Measurements from ENCODE around the gene TMEM150C. TPM values are rescaled to one million over a fixed set of nuclear protein-coding genes. Genes with fewer than 3 reads are reported as not detected.

The TMEM150C gene
- total and polyA plus RNA-seq, 7 donors: 1.2 to 25.7 (median 11.2) TPM

DNA sequence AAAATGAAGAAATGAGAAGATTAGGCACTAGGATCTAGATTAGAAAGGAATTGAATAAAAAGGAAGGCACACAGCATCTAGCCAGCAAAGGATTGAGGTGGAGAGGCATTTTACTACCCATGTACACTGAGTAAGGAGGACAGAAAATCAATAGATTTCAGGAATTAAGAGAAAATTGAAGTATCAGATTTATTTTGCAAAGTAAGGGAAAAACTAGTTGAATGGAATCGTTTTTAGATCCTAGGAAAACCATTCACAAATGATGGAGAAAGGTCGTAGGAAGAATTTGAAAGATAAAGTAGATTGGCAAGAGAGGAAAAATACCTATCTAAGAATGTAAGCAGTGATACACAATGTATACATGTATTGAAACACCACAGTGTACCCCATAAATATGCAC lies 100.1 kb downstream of the TMEM150C start:
- intact Hi-C loops (cut with DNase I): loop anchor here (2.0 to 10.0 kb wide), 6 partner anchors 439 to 993 kb away; partner anchors contain the start of genes COQ2, HELQ, MRPS18C and THAP9
- no peak overlapping the region for H3K27ac ChIP-seq
- 72 to 97% methylated on average over 2 of the region's 2 CpGs for WGBS, 2 donors

DNA sequence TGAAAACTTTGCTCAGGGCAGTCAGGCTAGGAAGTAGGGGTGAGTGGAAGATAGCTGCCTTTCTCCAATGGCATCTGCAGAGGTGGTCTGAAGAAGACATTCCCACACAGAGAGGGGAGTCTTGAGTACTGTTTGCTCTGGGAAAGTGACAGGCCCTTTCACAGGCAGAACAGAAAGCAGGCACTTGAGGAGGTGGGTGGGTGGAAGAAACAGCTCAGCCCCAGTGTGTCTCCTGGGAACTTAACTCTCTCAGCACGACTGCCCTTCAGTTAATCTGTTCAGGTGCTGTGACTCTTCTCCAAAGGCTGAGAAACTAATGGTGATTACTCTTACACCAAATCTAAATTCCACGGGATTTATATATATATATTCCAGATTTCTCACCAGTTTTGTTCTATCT lies 103.1 kb downstream of the TMEM150C start:
- Histone ChIP-seq H3K36me3 (peaks cover 9 to 59% (median 12%) of the 10 kb centered on the region in 4 donors), H3K27ac (no peak overlapping the region)
- WGBS, 2 donors: 89 to 93% methylated on average over 2 of the region's 2 CpGs

More for the DNA sequence above, 100.1 kb downstream of the TMEM150C start:
- no peaks in the 10 kb centered on the region for H3K27me3 ChIP-seq
- H3K4me3 ChIP-seq: no peak overlapping the region
- peaks cover 0 to 11% (median 3%) of the 10 kb centered on the region in 4 donors for H3K4me1 ChIP-seq
- H3K9me3 ChIP-seq: no peaks in the 10 kb centered on the region
- TF ChIP-seq, protein P1, sequence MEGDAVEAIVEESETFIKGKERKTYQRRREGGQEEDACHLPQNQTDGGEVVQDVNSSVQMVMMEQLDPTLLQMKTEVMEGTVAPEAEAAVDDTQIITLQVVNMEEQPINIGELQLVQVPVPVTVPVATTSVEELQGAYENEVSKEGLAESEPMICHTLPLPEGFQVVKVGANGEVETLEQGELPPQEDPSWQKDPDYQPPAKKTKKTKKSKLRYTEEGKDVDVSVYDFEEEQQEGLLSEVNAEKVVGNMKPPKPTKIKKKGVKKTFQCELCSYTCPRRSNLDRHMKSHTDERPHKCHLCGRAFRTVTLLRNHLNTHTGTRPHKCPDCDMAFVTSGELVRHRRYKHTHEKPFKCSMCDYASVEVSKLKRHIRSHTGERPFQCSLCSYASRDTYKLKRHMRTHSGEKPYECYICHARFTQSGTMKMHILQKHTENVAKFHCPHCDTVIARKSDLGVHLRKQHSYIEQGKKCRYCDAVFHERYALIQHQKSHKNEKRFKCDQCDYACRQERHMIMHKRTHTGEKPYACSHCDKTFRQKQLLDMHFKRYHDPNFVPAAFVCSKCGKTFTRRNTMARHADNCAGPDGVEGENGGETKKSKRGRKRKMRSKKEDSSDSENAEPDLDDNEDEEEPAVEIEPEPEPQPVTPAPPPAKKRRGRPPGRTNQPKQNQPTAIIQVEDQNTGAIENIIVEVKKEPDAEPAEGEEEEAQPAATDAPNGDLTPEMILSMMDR (IDR thresholded peaks at IDR 0.05): no peak
- no peak for TF ChIP-seq EP300 (IDR thresholded peaks at IDR 0.05)
- no peak for TF ChIP-seq POLR2A (IDR thresholded peaks at IDR 0.05)
- no peak for TF ChIP-seq POLR2AphosphoS5 (IDR thresholded peaks at IDR 0.05)
- DNase-seq: no peak
- peaks cover 9 to 40% (median 12%) of the 10 kb centered on the region in 4 donors for H3K36me3 ChIP-seq

DNA sequence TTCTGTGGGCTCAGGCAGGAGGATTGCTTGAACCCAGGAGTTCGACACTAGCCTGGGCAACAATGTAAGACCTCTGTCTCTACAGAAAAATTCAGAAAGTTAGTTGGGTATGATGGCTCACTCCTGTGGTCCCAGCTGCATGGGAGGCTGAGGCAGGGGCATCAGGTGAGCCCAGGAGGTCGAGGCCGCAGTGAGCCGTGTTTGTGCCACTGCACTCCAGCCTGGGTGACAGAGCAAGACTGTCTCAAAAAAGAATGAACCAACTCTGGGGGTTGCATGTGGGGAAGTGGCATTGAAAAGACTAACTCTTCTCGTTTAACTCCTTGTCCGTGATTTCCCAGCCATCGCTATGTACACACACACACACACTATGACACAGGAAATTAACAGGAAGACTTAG lies 104.5 kb downstream of the TMEM150C start:
- DNase-seq: no peak
- 91 to 92% methylated on average over 7 of the region's 7 CpGs for WGBS, 2 donors
- no peaks in the 10 kb centered on the region for H3K27me3 ChIP-seq
- no peak overlapping the region for H3K4me3 ChIP-seq
- H3K4me1 ChIP-seq: peaks cover 0 to 4% (median 0%) of the 10 kb centered on the region in 4 donors
- intact Hi-C loops (cut with DNase I): no loop called here
- H3K27ac ChIP-seq: no peak overlapping the region
- no peak for TF ChIP-seq POLR2AphosphoS5 (IDR thresholded peaks at IDR 0.05)
- no peak for TF ChIP-seq EP300 (IDR thresholded peaks at IDR 0.05)
- TF ChIP-seq, protein P1 (IDR thresholded peaks at IDR 0.05): no peak
- no peak for TF ChIP-seq POLR2A (IDR thresholded peaks at IDR 0.05)
- no peaks in the 10 kb centered on the region for H3K9me3 ChIP-seq
- H3K36me3 ChIP-seq: peaks cover 9 to 70% (median 14%) of the 10 kb centered on the region in 4 donors

More for the DNA sequence above, 103.1 kb downstream of the TMEM150C start:
- TF ChIP-seq, protein P1 (IDR thresholded peaks at IDR 0.05): no peak
- TF ChIP-seq POLR2A (IDR thresholded peaks at IDR 0.05) (no peak), POLR2AphosphoS5 (IDR thresholded peaks at IDR 0.05) (no peak), EP300 (IDR thresholded peaks at IDR 0.05) (no peak)
- no peaks in the 10 kb centered on the region for H3K9me3 ChIP-seq
- no peaks in the 10 kb centered on the region for H3K27me3 ChIP-seq
- H3K4me1 ChIP-seq: peaks cover 0 to 11% (median 3%) of the 10 kb centered on the region in 4 donors
- intact Hi-C loops (cut with DNase I): no loop called here
- no peak for DNase-seq
- H3K4me3 ChIP-seq: no peak overlapping the region

DNA sequence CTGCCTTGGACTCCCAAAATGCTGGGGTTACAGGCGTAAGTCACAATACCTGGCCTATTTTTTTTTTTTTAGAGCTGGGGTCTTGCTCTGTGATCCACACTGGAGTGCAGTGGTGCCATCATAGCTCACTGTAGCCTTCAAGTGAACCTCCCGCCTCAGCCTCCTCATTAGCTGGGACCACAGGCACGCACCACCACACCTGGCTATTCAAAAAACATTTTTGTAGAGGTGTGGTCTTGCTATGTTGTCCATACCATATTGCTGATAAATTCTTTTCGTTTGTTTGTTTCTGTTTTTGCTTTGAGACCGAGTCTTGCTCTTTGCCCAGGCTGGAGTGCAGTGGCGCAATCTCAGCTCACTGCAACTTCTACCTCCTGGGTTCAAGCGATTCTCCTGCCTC lies 109.8 kb downstream of the TMEM150C start:
- Histone ChIP-seq H3K36me3 (peaks cover 8 to 67% (median 18%) of the 10 kb centered on the region in 4 donors), H3K4me3 (no peak overlapping the region), H3K4me1 (no peaks in the 10 kb centered on the region), H3K9me3 (no peaks in the 10 kb centered on the region), H3K27me3 (no peaks in the 10 kb centered on the region), H3K27ac (no peak overlapping the region)
- DNase-seq: no peak
- whole genome bisulfite sequencing, 2 donors: 97 to 98% methylated on average over 7 of the region's 7 CpGs
- TF ChIP-seq EP300 (IDR thresholded peaks at IDR 0.05) (no peak), POLR2AphosphoS5 (IDR thresholded peaks at IDR 0.05) (no peak), POLR2A (IDR thresholded peaks at IDR 0.05) (no peak)
- TF ChIP-seq, protein P1 (IDR thresholded peaks at IDR 0.05): no peak
- intact Hi-C loops (cut with DNase I): no loop called here
